ENCODE data around the gene XYLT1. TPM values are rescaled to one million over a fixed set of nuclear protein-coding genes. Genes with fewer than 3 reads are reported as not detected.

XYLT1 gene
- polyA plus RNA-seq, 1 donor from 2014 or later: 3.3 TPM

DNA sequence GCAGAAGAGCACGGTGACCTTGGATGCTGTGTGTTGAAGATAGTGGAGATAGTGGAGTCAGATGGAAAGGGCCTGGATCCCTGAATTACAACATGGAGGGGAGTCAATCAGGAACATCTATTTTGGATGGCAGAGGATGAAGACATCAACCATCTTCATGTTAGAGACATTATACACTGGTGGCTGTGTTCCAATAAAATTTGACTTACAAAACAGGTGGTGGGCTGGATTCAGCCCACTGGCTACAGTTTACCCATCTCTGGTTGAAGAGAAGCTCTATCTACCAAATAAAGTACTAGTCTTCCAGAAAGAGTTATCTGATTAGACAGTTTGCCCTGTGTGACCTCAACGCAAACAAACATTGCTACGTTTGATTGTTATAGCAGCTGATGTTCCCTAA lies 247.2 kb downstream of the XYLT1 start:
- H3K9me2 ChIP-seq (ENCODE audit: insufficient read depth, low read length): no peaks in the 10 kb centered on the region
- peak overlapping the region; percentile 50 for H3K4me3 ChIP-seq (ENCODE audit: low read length)
- H3K36me3 ChIP-seq (ENCODE audit: insufficient read depth, low read length): no peaks in the 10 kb centered on the region
- TF ChIP-seq, protein P1, sequence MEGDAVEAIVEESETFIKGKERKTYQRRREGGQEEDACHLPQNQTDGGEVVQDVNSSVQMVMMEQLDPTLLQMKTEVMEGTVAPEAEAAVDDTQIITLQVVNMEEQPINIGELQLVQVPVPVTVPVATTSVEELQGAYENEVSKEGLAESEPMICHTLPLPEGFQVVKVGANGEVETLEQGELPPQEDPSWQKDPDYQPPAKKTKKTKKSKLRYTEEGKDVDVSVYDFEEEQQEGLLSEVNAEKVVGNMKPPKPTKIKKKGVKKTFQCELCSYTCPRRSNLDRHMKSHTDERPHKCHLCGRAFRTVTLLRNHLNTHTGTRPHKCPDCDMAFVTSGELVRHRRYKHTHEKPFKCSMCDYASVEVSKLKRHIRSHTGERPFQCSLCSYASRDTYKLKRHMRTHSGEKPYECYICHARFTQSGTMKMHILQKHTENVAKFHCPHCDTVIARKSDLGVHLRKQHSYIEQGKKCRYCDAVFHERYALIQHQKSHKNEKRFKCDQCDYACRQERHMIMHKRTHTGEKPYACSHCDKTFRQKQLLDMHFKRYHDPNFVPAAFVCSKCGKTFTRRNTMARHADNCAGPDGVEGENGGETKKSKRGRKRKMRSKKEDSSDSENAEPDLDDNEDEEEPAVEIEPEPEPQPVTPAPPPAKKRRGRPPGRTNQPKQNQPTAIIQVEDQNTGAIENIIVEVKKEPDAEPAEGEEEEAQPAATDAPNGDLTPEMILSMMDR (IDR thresholded peaks at IDR 0.05; ENCODE audit: poor library complexity, severe bottlenecking): no peak
- TF ChIP-seq SMC3 (conservative IDR thresholded peaks at IDR 0.05; ENCODE audit: poor library complexity): no peak
- no peak for TF ChIP-seq TAF1 (IDR thresholded peaks at IDR 0.05; ENCODE audit: low read depth)
- no peak for TF ChIP-seq EZH2 (IDR thresholded peaks at IDR 0.05; ENCODE audit: borderline replicate concordance, insufficient read depth, low read length, poor library complexity, severe bottlenecking)
- TF ChIP-seq RAD21 (conservative IDR thresholded peaks at IDR 0.05): no peak
- no peak for TF ChIP-seq POLR2AphosphoS5 (IDR thresholded peaks at IDR 0.05)
- TF ChIP-seq MXI1 (conservative IDR thresholded peaks at IDR 0.05; ENCODE audit: poor library complexity, severe bottlenecking): no peak
- TF ChIP-seq EP300 (conservative IDR thresholded peaks at IDR 0.05; ENCODE audit: poor library complexity, severe bottlenecking): no peak
- TF ChIP-seq, protein P2, sequence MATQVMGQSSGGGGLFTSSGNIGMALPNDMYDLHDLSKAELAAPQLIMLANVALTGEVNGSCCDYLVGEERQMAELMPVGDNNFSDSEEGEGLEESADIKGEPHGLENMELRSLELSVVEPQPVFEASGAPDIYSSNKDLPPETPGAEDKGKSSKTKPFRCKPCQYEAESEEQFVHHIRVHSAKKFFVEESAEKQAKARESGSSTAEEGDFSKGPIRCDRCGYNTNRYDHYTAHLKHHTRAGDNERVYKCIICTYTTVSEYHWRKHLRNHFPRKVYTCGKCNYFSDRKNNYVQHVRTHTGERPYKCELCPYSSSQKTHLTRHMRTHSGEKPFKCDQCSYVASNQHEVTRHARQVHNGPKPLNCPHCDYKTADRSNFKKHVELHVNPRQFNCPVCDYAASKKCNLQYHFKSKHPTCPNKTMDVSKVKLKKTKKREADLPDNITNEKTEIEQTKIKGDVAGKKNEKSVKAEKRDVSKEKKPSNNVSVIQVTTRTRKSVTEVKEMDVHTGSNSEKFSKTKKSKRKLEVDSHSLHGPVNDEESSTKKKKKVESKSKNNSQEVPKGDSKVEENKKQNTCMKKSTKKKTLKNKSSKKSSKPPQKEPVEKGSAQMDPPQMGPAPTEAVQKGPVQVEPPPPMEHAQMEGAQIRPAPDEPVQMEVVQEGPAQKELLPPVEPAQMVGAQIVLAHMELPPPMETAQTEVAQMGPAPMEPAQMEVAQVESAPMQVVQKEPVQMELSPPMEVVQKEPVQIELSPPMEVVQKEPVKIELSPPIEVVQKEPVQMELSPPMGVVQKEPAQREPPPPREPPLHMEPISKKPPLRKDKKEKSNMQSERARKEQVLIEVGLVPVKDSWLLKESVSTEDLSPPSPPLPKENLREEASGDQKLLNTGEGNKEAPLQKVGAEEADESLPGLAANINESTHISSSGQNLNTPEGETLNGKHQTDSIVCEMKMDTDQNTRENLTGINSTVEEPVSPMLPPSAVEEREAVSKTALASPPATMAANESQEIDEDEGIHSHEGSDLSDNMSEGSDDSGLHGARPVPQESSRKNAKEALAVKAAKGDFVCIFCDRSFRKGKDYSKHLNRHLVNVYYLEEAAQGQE (IDR thresholded peaks at IDR 0.05; ENCODE audit: borderline replicate concordance): no peak
- peaks cover 17% of the 10 kb centered on the region for H3F3A ChIP-seq (ENCODE audit: insufficient read depth, low read length, poor library complexity, severe bottlenecking)
- H3K27ac ChIP-seq (ENCODE audit: low read length): peak overlapping the region; percentile 90
- H3K79me2 ChIP-seq (replicated peaks; ENCODE audit: insufficient read depth, low read length): no peaks in the 10 kb centered on the region
- H3K9me3 ChIP-seq (ENCODE audit: low read length): no peaks in the 10 kb centered on the region
- H3K27me3 ChIP-seq (ENCODE audit: insufficient read depth, low read depth, low read length): no peaks in the 10 kb centered on the region
- peak overlapping the region; percentile 50 for H3K9ac ChIP-seq (ENCODE audit: low read length)
- no peak overlapping the region for H2AFZ ChIP-seq (ENCODE audit: low read depth, low read length)
- H4K20me1 ChIP-seq (ENCODE audit: insufficient read depth): no peaks in the 10 kb centered on the region
- H3K4me2 ChIP-seq (ENCODE audit: low read length): peak overlapping the region; percentile 41

DNA sequence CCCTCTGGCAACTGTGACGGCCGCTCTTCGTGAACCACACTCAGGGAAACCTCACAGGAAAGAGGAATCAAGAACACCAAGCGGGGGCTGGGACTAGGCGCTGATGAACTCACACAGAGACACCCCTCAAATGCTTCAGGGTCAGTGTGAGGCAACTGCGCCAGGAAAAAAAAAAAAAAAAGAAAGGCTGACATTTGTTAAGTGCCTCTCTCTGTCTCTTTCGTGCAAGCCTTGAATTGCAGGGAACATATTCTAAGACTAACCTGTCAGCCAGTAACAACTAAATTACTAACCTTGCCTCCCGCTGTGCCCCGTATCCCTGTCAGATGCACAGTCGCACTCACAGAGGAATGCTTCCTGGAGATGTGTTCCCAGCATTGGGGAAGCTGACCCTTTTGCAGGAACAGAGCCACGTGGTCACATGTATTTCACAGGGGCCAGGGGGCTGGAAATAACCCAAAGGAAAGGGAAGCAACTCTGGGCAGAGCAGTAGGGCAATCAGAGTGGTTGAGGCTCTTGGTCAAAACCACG lies 247.8 kb downstream of the XYLT1 start:
- no peaks in the 10 kb centered on the region for H3K36me3 ChIP-seq (ENCODE audit: insufficient read depth, low read length)
- H3K9me3 ChIP-seq (ENCODE audit: low read length): no peaks in the 10 kb centered on the region
- H4K20me1 ChIP-seq (ENCODE audit: insufficient read depth): no peaks in the 10 kb centered on the region
- peak overlapping the region; percentile 50 for H3K4me3 ChIP-seq (ENCODE audit: low read length)
- TF ChIP-seq POLR2AphosphoS5 (IDR thresholded peaks at IDR 0.05) (peak; percentile 94), SMC3 (conservative IDR thresholded peaks at IDR 0.05; ENCODE audit: poor library complexity) (peak; percentile 63), TAF1 (IDR thresholded peaks at IDR 0.05; ENCODE audit: low read depth) (no peak), EP300 (conservative IDR thresholded peaks at IDR 0.05; ENCODE audit: poor library complexity, severe bottlenecking) (peak; percentile 97), MXI1 (conservative IDR thresholded peaks at IDR 0.05; ENCODE audit: poor library complexity, severe bottlenecking) (no peak), EZH2 (IDR thresholded peaks at IDR 0.05; ENCODE audit: borderline replicate concordance, insufficient read depth, low read length, poor library complexity, severe bottlenecking) (no peak), RAD21 (conservative IDR thresholded peaks at IDR 0.05) (peak; percentile 68)
- TF ChIP-seq, protein P2 (IDR thresholded peaks at IDR 0.05; ENCODE audit: borderline replicate concordance): peak; percentile 97
- TF ChIP-seq, protein P1 (IDR thresholded peaks at IDR 0.05; ENCODE audit: poor library complexity, severe bottlenecking): peak; percentile 67
- H3K9me2 ChIP-seq (ENCODE audit: insufficient read depth, low read length): no peaks in the 10 kb centered on the region
- no peak overlapping the region for H2AFZ ChIP-seq (ENCODE audit: low read depth, low read length)
- H3K4me2 ChIP-seq (ENCODE audit: low read length): peak overlapping the region; percentile 41
- peak overlapping the region; percentile 61 for H3K9ac ChIP-seq (ENCODE audit: low read length)
- peaks cover 17% of the 10 kb centered on the region for H3F3A ChIP-seq (ENCODE audit: insufficient read depth, low read length, poor library complexity, severe bottlenecking)
- peak overlapping the region; percentile 90 for H3K27ac ChIP-seq (ENCODE audit: low read length)
- H3K79me2 ChIP-seq (replicated peaks; ENCODE audit: insufficient read depth, low read length): no peaks in the 10 kb centered on the region
- H3K27me3 ChIP-seq (ENCODE audit: insufficient read depth, low read depth, low read length): no peaks in the 10 kb centered on the region
